OCI-LY3 (cell line): ENCODE results near the gene RUBCN.

Experiments used
- H2AFZ ChIP-seq: fragments of 200-600, 300-600 bp; shearing (Covaris generic); 2 replicates; pipeline ENCODE4 v1.6.0; 2014; ENCODE audit warnings: antibody characterized with exemption, low read depth, low read length
- H3K27ac ChIP-seq: fragments of 200-600, 300-600 bp; sonication (generic); 2 replicates; pipeline ENCODE4 v1.5.1; 2014; ENCODE audit warnings: mild to moderate bottlenecking, low read length, moderate library complexity, mixed read lengths
- H3K27me3 ChIP-seq: fragments of 200-600, 300-600 bp; sonication (generic); 2 replicates; pipeline ENCODE4 v1.6.1; 2014; ENCODE audit warnings: low read depth, low read length, mixed read lengths
- H3K36me3 ChIP-seq: fragments of 200-600, 300-600 bp; sonication (generic); replicated peaks from 2 replicates; pipeline ENCODE3; 2014; ENCODE audit warnings: low read depth, low read length, mixed read lengths
- H3K4me1 ChIP-seq: fragments of 300-600, 200-600 bp; sonication (generic); 2 replicates; pipeline ENCODE4 v1.6.1; 2014; ENCODE audit warnings: low read length, mixed read lengths
- H3K4me2 ChIP-seq: fragments of 200-600, 300-600 bp; sonication (generic); 2 replicates; pipeline ENCODE4 v1.6.1; 2014; ENCODE audit warnings: low read length, mixed read lengths
- H3K4me3 ChIP-seq: fragments of 300-600, 200-600 bp; sonication (generic); 2 replicates; pipeline ENCODE4 v1.5.1; 2014; ENCODE audit warnings: antibody characterized with exemption, mild to moderate bottlenecking, low read length, moderate library complexity
- H3K79me2 ChIP-seq: fragments of 300-600, 200-600 bp; shearing (Covaris generic); 2 replicates; pipeline ENCODE4 v1.6.1; 2014; ENCODE audit warnings: mild to moderate bottlenecking, low read length, mixed read lengths
- H3K9ac ChIP-seq: fragments of 300-600, 200-600 bp; shearing (Covaris generic); 2 replicates; pipeline ENCODE4 v1.6.0; 2014; ENCODE audit warnings: mild to moderate bottlenecking, low read length, moderate library complexity
- H3K9me3 ChIP-seq: fragments of 200-600, 300-600 bp; shearing (Covaris generic); 2 replicates; pipeline ENCODE4 v1.6.1; 2014; ENCODE audit warnings: low read length, mixed read lengths; ENCODE audit not compliant: insufficient read depth
- H4K20me1 ChIP-seq: fragments of 200-600, 300-600 bp; sonication (generic); 2 replicates; pipeline ENCODE4 v1.6.1; 2016; ENCODE audit warnings: low read length, mixed read lengths; ENCODE audit not compliant: insufficient read depth
- CTCF ChIP-seq: fragments of 200-600, 300-600 bp; sonication (generic); IDR thresholded peaks from 2 replicates; pipeline ENCODE4 v1.5.1; 2014; ENCODE audit warnings: antibody characterized with exemption, low read length, low read depth
- EZH2phosphoT487 ChIP-seq: fragments of 200-600 bp; shearing (Covaris generic); IDR thresholded peaks from 2 replicates; pipeline ENCODE4 v1.6.1; 2018; ENCODE audit warnings: antibody characterized with exemption, mixed run types, low read depth

RUBCN gene

GRCh38 chr3:197718891-197719290, 17.8 kb downstream of the RUBCN start:
- Histone ChIP-seq H3K9ac (no peak overlapping the region), H3K36me3 (peaks cover 57% of the 10 kb centered on the region), H3K27me3 (no peaks in the 10 kb centered on the region), H3K9me3 (peaks cover 8% of the 10 kb centered on the region), H3K4me2 (no peak overlapping the region), H2AFZ (no peak overlapping the region), H3K4me3 (no peak overlapping the region), H3K27ac (no peak overlapping the region), H3K79me2 (peaks cover 60% of the 10 kb centered on the region), H4K20me1 (peaks cover 31% of the 10 kb centered on the region), H3K4me1 (peaks cover 19% of the 10 kb centered on the region)
- TF ChIP-seq CTCF (no peak), EZH2phosphoT487 (no peak)

GRCh38 chr3:197714251-197714650, 22.5 kb downstream of the RUBCN start:
- Histone ChIP-seq H3K27ac (peak overlapping the region; percentile 96; the same call in 1 of the 2 replicates), H3K4me3 (no peak overlapping the region)

GRCh38 chr3:197713477-197713822, 23.3 kb downstream of the RUBCN start:
- Histone ChIP-seq H3K79me2 (peaks cover 41% of the 10 kb centered on the region), H3K4me2 (peak overlapping the region; percentile 87)

More at GRCh38 chr3:197714251-197714650, 22.5 kb downstream of the RUBCN start:
- TF ChIP-seq EZH2phosphoT487 (no peak), CTCF (no peak)
- Histone ChIP-seq H3K9ac (no peak overlapping the region), H3K4me1 (peaks cover 56% of the 10 kb centered on the region), H3K9me3 (no peaks in the 10 kb centered on the region), H3K79me2 (peaks cover 44% of the 10 kb centered on the region), H3K36me3 (peaks cover 42% of the 10 kb centered on the region), H3K27me3 (no peaks in the 10 kb centered on the region), H2AFZ (no peak overlapping the region), H3K4me2 (peak overlapping the region; percentile 87; the same call in 1 of the 2 replicates), H4K20me1 (peaks cover 12% of the 10 kb centered on the region)

More at GRCh38 chr3:197713477-197713822, 23.3 kb downstream of the RUBCN start:
- peak overlapping the region; percentile 49 for H3K4me3 ChIP-seq
- peaks cover 44% of the 10 kb centered on the region for H3K36me3 ChIP-seq
- H2AFZ ChIP-seq: no peak overlapping the region
- no peaks in the 10 kb centered on the region for H3K9me3 ChIP-seq
- peak overlapping the region; percentile 38; the same call in 1 of the 2 replicates for H3K9ac ChIP-seq
- H3K27me3 ChIP-seq: no peaks in the 10 kb centered on the region
- H3K4me1 ChIP-seq: peaks cover 64% of the 10 kb centered on the region
- H3K27ac ChIP-seq: peak overlapping the region; percentile 96
- H4K20me1 ChIP-seq: peaks cover 6% of the 10 kb centered on the region
- TF ChIP-seq CTCF (no peak), EZH2phosphoT487 (no peak)
